ENCODE results near the gene SIRT4. TPM values are rescaled to one million over a fixed set of nuclear protein-coding genes. Genes with fewer than 3 reads are reported as not detected.

The SIRT4 gene
- total and polyA plus RNA-seq, 3 experiments from 2014 or later: 0.68 to 1.9 (median 1.8) TPM

DNA sequence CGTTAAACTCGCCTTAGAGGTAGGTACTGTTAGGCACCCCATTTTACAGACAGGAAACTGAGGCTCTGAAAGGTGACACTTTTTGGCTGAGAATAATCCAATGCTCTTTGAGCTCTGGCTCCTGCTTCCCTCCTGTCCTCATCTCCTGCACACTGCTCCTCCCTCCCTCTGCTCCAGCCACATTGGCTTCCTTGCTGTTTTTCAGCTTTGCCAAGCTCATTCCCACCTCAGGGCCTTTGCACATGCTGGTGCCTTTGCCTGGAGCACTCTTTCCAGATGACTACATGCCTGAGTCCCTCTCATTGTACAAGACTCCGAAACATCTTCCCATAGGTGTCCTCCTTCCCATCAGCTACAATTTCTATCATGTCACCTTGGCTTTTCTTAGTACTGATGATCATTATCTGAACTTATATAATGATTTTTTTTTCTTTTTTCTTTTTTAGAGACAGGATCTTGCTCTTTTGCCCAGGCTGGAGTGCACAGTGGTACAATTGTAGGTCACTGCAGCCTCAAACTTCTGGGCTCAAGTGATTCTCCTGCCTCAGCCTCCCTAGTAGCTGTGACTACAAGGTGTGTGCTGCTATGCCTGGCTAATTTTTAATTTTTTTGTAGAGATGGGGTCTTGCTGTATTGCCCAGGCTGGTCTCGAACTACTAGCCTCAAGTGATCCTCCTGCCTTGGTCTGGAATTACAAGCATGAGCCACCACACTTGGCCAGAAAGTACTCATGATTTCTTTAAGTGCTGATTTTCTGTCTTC lies 51.6 kb downstream of the SIRT4 start:
- Histone ChIP-seq H3K9me3 (ENCODE audit: low read length) (no peaks in the 10 kb centered on the region), H3K27ac (ENCODE audit: low read depth, low read length) (no peak overlapping the region), H3K27me3 (ENCODE audit: insufficient read depth, low read length, poor library complexity, severe bottlenecking) (no peaks in the 10 kb centered on the region), H3K4me3 (ENCODE audit: low read length) (no peak overlapping the region), H3K36me3 (ENCODE audit: insufficient read depth, low read length) (no peaks in the 10 kb centered on the region), H3K4me1 (ENCODE audit: insufficient read depth, low read length) (no peaks in the 10 kb centered on the region)
- ChIA-PET CTCF (interaction anchor here (1.0 to 1.1 kb wide), 2 partner anchors 21 to 31 kb away, joined by 3 read pairs; no protein-coding TSS in a partner anchor), POLR2A (no interaction called here)
- Mint-ChIP-seq H3K27ac (peak overlapping the region in 1 of 8 donors; percentile 2), H3K9me3 (no peaks in the 10 kb centered on the region), H3K4me1 (no peaks in the 10 kb centered on the region), H3K27me3 (peaks cover 5 to 33% of the 10 kb centered on the region in 2 donors), H3K4me3 (no peak overlapping the region), H3K36me3 (no peaks in the 10 kb centered on the region)
- no peak for DNase-seq

DNA sequence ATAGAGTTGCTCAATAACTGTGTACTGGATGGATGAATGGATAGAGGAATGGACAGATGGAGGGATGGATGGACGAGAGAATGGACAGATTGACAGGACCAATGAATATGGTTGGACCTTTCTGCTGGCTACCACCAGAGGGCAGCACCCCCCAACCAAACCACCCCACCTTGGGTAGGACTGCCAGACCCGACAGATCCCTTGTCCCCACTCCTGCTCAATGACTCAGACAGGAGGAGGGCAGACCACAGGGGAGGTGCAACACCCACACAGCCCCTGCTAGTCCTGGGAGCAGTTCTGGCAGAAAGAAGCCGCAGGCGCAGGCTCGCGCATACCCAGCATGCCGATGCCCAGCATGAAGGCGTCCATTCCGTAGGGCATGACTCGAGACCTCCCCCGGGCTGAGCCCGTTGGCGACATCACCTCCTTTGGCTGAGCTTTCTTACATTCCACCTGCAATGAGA lies 54.5 kb downstream of the SIRT4 start:
- peak; percentile 57 to 79 (median 63) for DNase-seq
- H3K27me3 ChIP-seq (ENCODE audit: insufficient read depth, low read length, poor library complexity, severe bottlenecking): no peaks in the 10 kb centered on the region
- H3K4me1 Mint-ChIP-seq: no peaks in the 10 kb centered on the region
- peaks cover 15 to 47% of the 10 kb centered on the region in 2 donors for H3K27me3 Mint-ChIP-seq
- H3K4me1 ChIP-seq (ENCODE audit: insufficient read depth, low read length): no peaks in the 10 kb centered on the region
- no peaks in the 10 kb centered on the region for H3K36me3 ChIP-seq (ENCODE audit: insufficient read depth, low read length)
- H3K4me3 Mint-ChIP-seq: no peak overlapping the region
- CTCF ChIA-PET: interaction anchor here (0.7 to 1.7 kb wide), 9 partner anchors 11 to 292 kb away, joined by 3 to 9 read pairs (median 4); partner anchors contain the start of genes DYNLL1 and SIRT4
- H3K27ac Mint-ChIP-seq: no peak overlapping the region
- H3K27ac ChIP-seq (ENCODE audit: low read depth, low read length): no peak overlapping the region
- POLR2A ChIA-PET: no interaction called here
- H3K4me3 ChIP-seq (ENCODE audit: low read length): no peak overlapping the region
- H3K9me3 ChIP-seq (ENCODE audit: low read length): no peaks in the 10 kb centered on the region
- H3K36me3 Mint-ChIP-seq: no peaks in the 10 kb centered on the region
- H3K9me3 Mint-ChIP-seq: no peaks in the 10 kb centered on the region

DNA sequence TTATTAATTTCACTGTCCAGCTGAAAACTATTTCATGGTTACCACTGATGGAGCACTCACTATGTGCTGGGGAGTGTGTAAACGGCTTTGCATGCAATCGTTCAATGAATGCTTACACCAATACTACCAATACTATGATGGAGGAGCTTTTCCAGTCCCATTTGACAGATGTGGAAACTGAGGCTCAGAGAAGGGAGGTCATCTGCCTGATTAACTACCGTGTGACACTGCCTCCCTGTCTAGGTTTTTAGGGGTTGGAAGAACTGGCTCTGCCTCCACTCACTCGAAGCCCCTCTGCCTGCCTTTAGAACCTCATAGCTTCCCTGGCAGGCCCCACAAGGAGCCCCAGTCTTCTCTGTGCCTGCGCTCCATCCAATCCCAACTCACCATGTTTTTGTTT lies 55.0 kb downstream of the SIRT4 start:
- peaks cover 2% of the 10 kb centered on the region for H3K27me3 ChIP-seq (ENCODE audit: insufficient read depth, low read length, poor library complexity, severe bottlenecking)

DNA sequence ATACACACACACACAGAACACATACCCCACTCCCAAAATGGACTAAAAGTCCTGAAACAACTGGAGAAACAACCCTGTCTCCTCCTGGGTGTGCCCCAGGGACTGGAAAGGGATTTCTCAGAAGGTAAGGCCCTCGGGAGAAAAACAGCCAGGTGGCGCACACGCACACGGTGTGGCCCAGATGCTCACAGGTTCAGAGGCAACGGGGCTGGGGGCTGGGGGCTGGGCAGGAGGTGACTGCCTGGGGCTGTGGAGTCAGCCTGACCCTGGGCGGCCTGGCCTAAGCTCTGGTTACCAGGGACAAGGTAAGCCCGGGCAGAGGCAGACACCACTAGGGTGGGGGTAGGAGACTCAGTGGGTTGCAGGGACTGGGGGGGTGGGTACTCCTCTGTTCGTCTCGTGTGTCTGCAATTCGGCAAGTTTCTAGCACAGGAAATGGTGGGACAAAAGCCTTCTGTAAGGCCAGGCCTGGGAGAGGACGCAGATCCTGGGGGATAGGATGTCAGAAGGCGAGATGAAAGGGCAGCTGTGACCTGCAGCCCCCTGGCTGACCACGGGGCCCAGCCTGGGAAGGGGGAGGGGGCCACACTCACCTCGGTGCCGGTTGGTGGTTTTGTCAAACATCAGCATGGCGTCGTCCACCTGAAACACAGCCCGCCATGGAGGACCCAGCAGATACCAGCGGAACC lies 56.4 kb downstream of the SIRT4 start:
- Histone ChIP-seq H3K9me3 (ENCODE audit: low read length) (no peaks in the 10 kb centered on the region), H3K4me1 (ENCODE audit: insufficient read depth, low read length) (no peaks in the 10 kb centered on the region), H3K27ac (ENCODE audit: low read depth, low read length) (no peak overlapping the region), H3K36me3 (ENCODE audit: insufficient read depth, low read length) (no peaks in the 10 kb centered on the region), H3K27me3 (ENCODE audit: insufficient read depth, low read length, poor library complexity, severe bottlenecking) (peaks cover 8% of the 10 kb centered on the region), H3K4me3 (ENCODE audit: low read length) (no peak overlapping the region)
- Mint-ChIP-seq H3K36me3 (no peaks in the 10 kb centered on the region), H3K27ac (no peak overlapping the region), H3K4me3 (no peak overlapping the region), H3K27me3 (peaks cover 22 to 63% of the 10 kb centered on the region in 2 donors), H3K4me1 (peaks cover 0 to 4% (median 2%) of the 10 kb centered on the region in 3 donors), H3K9me3 (no peaks in the 10 kb centered on the region)
- ChIA-PET CTCF (interaction anchor here (0.6 kb wide), 1 partner anchor 65 kb away, joined by 5 read pairs; no protein-coding TSS in a partner anchor), POLR2A (no interaction called here)
- no peak for DNase-seq

More for the DNA sequence above, 55.0 kb downstream of the SIRT4 start:
- Histone ChIP-seq H3K27ac (ENCODE audit: low read depth, low read length) (no peak overlapping the region), H3K36me3 (ENCODE audit: insufficient read depth, low read length) (no peaks in the 10 kb centered on the region), H3K4me1 (ENCODE audit: insufficient read depth, low read length) (no peaks in the 10 kb centered on the region), H3K9me3 (ENCODE audit: low read length) (no peaks in the 10 kb centered on the region), H3K4me3 (ENCODE audit: low read length) (no peak overlapping the region)
- peaks cover 16 to 49% of the 10 kb centered on the region in 2 donors for H3K27me3 Mint-ChIP-seq
- no peaks in the 10 kb centered on the region for H3K36me3 Mint-ChIP-seq
- no peak overlapping the region for H3K27ac Mint-ChIP-seq
- POLR2A ChIA-PET: no interaction called here
- CTCF ChIA-PET: interaction anchor here (0.7 to 1.7 kb wide), 9 partner anchors 10 to 291 kb away, joined by 3 to 9 read pairs (median 4); partner anchors contain the start of genes DYNLL1 and SIRT4
- peaks cover 0 to 1% (median 0%) of the 10 kb centered on the region in 3 donors for H3K4me1 Mint-ChIP-seq
- no peaks in the 10 kb centered on the region for H3K9me3 Mint-ChIP-seq
- DNase-seq: no peak
- H3K4me3 Mint-ChIP-seq: no peak overlapping the region

DNA sequence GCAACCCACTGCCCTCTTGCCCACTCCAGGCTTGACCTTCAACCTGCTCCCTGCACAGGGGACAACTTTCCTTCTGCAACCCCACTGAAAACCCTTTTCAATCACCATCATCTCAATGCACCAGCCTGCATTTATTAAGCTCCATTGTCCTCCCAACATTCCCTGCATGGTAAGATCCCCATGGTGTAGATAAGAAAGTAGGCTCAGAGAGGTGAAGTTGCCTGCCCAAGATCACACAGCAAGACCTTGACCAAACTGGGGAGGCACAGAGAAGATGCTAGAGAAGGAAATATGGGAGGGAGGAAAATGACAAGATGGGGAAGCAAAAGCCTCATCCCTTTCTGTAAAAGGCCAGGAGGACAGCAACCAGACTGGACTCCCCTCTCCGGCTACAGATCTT lies 57.0 kb downstream of the SIRT4 start:
- Mint-ChIP-seq H3K4me3 (no peak overlapping the region), H3K4me1 (peaks cover 0 to 4% (median 2%) of the 10 kb centered on the region in 3 donors), H3K27ac (no peak overlapping the region), H3K36me3 (no peaks in the 10 kb centered on the region), H3K27me3 (peaks cover 26 to 65% of the 10 kb centered on the region in 2 donors), H3K9me3 (no peaks in the 10 kb centered on the region)
- Histone ChIP-seq H3K36me3 (ENCODE audit: insufficient read depth, low read length) (no peaks in the 10 kb centered on the region), H3K9me3 (ENCODE audit: low read length) (no peaks in the 10 kb centered on the region), H3K4me3 (ENCODE audit: low read length) (no peak overlapping the region), H3K27me3 (ENCODE audit: insufficient read depth, low read length, poor library complexity, severe bottlenecking) (peaks cover 8% of the 10 kb centered on the region), H3K27ac (ENCODE audit: low read depth, low read length) (no peak overlapping the region), H3K4me1 (ENCODE audit: insufficient read depth, low read length) (no peaks in the 10 kb centered on the region)
- no peak for DNase-seq
- POLR2A ChIA-PET: no interaction called here
- CTCF ChIA-PET: interaction anchor here (0.6 kb wide), 1 partner anchor 65 kb away, joined by 5 read pairs; no protein-coding TSS in a partner anchor

DNA sequence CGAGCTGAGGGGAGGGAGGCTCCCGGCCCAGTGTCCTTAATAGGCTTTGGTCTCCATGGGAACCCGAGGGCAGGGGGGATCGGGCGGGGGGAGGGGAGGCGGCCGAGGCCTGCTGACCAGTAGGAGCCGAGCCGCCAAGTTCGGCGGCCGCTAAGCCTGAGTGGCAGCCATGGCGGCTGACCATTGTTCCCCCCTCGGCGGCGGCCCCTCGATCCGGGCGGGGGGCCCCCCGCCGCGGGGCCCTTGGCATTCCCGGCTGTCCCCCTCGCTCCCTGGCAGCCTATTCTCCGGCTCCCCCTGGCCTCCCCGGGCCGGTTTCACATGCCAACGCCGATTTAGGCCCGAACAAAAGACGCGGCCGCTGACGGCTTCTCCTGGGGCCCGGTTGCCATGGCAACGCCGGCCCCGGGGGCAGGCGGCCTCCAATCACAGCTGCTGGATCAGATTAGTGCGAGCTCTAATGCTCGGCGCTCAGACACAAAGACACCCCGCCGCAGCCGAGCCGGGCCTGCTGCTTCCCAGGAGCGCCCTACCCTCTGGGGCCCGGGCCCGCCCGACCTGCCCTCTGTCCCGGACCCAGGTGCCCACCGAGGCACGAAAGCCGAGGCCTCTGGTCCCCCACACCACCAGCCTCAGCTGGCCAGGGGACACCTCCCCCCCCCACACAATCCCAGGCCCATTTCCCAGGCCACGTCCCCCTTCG lies 59.5 kb downstream of the SIRT4 start:
- H3K4me1 ChIP-seq (ENCODE audit: insufficient read depth, low read length): no peaks in the 10 kb centered on the region
- DNase-seq: peak in 1 of 5 donors; percentile 15
- peaks cover 14% of the 10 kb centered on the region for H3K27me3 ChIP-seq (ENCODE audit: insufficient read depth, low read length, poor library complexity, severe bottlenecking)
- no peaks in the 10 kb centered on the region for H3K36me3 ChIP-seq (ENCODE audit: insufficient read depth, low read length)
- H3K27ac ChIP-seq (ENCODE audit: low read depth, low read length): no peak overlapping the region
- ChIA-PET POLR2A (no interaction called here), CTCF (interaction anchor here (0.9 kb wide), 1 partner anchor 105 kb away, joined by 3 read pairs; no protein-coding TSS in a partner anchor)
- Mint-ChIP-seq H3K9me3 (no peaks in the 10 kb centered on the region), H3K36me3 (no peaks in the 10 kb centered on the region), H3K4me1 (peaks cover 0 to 4% (median 2%) of the 10 kb centered on the region in 3 donors), H3K4me3 (peak overlapping the region in 1 of 7 donors; percentile 67), H3K27me3 (peaks cover 45 to 83% of the 10 kb centered on the region in 2 donors), H3K27ac (no peak overlapping the region)
- H3K4me3 ChIP-seq (ENCODE audit: low read length): no peak overlapping the region
- no peaks in the 10 kb centered on the region for H3K9me3 ChIP-seq (ENCODE audit: low read length)

Measured in CD8-positive, alpha-beta memory T cell (primary cell).